WTC11 (cell line): Measurements from ENCODE around the gene PTPN3.

Experiments
- CBFB ChIP-seq: sonication (generic); formaldehyde crosslinking; IDR thresholded peaks from 2 replicates; pipeline ENCODE4 v1.8.1; 2022; ENCODE audit warnings: mild to moderate bottlenecking, low read depth, missing genetic modification reagents
- CREM ChIP-seq: sonication (generic); formaldehyde crosslinking; IDR thresholded peaks from 2 replicates; pipeline ENCODE4 v1.8.1; 2022; ENCODE audit warnings: mild to moderate bottlenecking, missing genetic modification reagents, moderate library complexity
- ESRRA ChIP-seq: sonication (generic); formaldehyde crosslinking; IDR thresholded peaks from 2 replicates; pipeline ENCODE4 v1.8.1; 2022; ENCODE audit warnings: mild to moderate bottlenecking, missing genetic modification reagents, borderline replicate concordance
- FOXP1 ChIP-seq: sonication (generic); formaldehyde crosslinking; IDR thresholded peaks from 2 replicates; pipeline ENCODE4 v1.8.0; 2022; ENCODE audit warnings: missing genetic modification reagents, mild to moderate bottlenecking, moderate library complexity, borderline replicate concordance
- NFE2L1 ChIP-seq: sonication (generic); formaldehyde crosslinking; IDR thresholded peaks from 2 replicates; pipeline ENCODE4 v1.8.1; 2023; ENCODE audit warnings: missing genetic modification reagents
- NR1H2 ChIP-seq: sonication (generic); formaldehyde crosslinking; IDR thresholded peaks from 2 replicates; pipeline ENCODE4 v1.9.0; 2021; ENCODE audit warnings: mild to moderate bottlenecking, moderate library complexity, missing genetic modification reagents
- NR2C2 ChIP-seq: sonication (generic); formaldehyde crosslinking; IDR thresholded peaks from 2 replicates; pipeline ENCODE4 v1.8.0; 2022; ENCODE audit warnings: mild to moderate bottlenecking, missing genetic modification reagents
- SP1 ChIP-seq: sonication (generic); formaldehyde crosslinking; conservative IDR thresholded peaks from 2 replicates; pipeline ENCODE4 v1.8.1; 2022; ENCODE audit warnings: missing genetic modification reagents
- TP53 ChIP-seq: sonication (generic); formaldehyde crosslinking; IDR thresholded peaks from 2 replicates; pipeline ENCODE4 v1.8.1; 2023; ENCODE audit warnings: mild to moderate bottlenecking, missing genetic modification reagents
- TF ChIP-seq, protein P1 (sequence below): fragments of 200-600 bp; IDR thresholded peaks from 2 replicates; pipeline ENCODE4 v1.8.0; 2022; ENCODE audit warnings: antibody characterized with exemption
- TF ChIP-seq, protein P2 (sequence below): sonication (generic); formaldehyde crosslinking; IDR thresholded peaks from 2 replicates; pipeline ENCODE4 v1.8.1; 2023; ENCODE audit warnings: mild to moderate bottlenecking, missing genetic modification reagents
- TF ChIP-seq, protein P3 (sequence below): sonication (generic); formaldehyde crosslinking; IDR thresholded peaks from 2 replicates; pipeline ENCODE4 v1.8.0; 2023; ENCODE audit warnings: missing genetic modification reagents
- TF ChIP-seq, protein P4 (sequence below): sonication (generic); formaldehyde crosslinking; IDR thresholded peaks from 2 replicates; pipeline ENCODE4 v1.8.1; 2023; ENCODE audit warnings: mild to moderate bottlenecking, missing genetic modification reagents
- TF ChIP-seq, protein P5 (sequence below): sonication (generic); formaldehyde crosslinking; IDR thresholded peaks from 2 replicates; pipeline ENCODE4 v1.8.1; 2022; ENCODE audit warnings: mild to moderate bottlenecking, missing genetic modification reagents, moderate library complexity, borderline replicate concordance

DNA sequence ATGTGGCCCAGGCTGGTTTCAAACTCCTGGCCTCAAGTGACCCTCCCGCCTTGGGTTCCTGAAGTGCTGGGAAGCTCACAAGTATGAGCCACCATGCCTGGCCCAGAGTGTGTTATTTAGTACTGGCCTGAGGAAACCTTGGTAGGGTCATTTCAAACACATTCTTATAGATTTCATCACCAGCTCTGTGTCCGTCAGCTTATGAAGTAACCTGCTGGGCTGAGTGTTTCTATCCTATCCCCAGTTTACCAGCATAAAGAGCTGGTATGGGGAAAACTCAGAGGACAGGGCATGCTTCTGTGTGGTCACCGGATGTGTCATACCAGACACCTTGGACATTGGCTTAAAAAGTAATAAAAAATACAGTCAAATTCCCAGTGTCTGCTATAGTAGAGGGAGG, 45.3 kb downstream of the PTPN3 start:
- TF ChIP-seq, protein P1, sequence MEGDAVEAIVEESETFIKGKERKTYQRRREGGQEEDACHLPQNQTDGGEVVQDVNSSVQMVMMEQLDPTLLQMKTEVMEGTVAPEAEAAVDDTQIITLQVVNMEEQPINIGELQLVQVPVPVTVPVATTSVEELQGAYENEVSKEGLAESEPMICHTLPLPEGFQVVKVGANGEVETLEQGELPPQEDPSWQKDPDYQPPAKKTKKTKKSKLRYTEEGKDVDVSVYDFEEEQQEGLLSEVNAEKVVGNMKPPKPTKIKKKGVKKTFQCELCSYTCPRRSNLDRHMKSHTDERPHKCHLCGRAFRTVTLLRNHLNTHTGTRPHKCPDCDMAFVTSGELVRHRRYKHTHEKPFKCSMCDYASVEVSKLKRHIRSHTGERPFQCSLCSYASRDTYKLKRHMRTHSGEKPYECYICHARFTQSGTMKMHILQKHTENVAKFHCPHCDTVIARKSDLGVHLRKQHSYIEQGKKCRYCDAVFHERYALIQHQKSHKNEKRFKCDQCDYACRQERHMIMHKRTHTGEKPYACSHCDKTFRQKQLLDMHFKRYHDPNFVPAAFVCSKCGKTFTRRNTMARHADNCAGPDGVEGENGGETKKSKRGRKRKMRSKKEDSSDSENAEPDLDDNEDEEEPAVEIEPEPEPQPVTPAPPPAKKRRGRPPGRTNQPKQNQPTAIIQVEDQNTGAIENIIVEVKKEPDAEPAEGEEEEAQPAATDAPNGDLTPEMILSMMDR, result no peak
- no peak for TF ChIP-seq SP1 (CRISPR knock-in tag)
- TF ChIP-seq, protein P2, sequence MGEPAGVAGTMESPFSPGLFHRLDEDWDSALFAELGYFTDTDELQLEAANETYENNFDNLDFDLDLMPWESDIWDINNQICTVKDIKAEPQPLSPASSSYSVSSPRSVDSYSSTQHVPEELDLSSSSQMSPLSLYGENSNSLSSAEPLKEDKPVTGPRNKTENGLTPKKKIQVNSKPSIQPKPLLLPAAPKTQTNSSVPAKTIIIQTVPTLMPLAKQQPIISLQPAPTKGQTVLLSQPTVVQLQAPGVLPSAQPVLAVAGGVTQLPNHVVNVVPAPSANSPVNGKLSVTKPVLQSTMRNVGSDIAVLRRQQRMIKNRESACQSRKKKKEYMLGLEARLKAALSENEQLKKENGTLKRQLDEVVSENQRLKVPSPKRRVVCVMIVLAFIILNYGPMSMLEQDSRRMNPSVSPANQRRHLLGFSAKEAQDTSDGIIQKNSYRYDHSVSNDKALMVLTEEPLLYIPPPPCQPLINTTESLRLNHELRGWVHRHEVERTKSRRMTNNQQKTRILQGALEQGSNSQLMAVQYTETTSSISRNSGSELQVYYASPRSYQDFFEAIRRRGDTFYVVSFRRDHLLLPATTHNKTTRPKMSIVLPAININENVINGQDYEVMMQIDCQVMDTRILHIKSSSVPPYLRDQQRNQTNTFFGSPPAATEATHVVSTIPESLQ (CRISPR knock-in tag), result no peak
- TF ChIP-seq FOXP1, result no peak
- TF ChIP-seq, protein P3, sequence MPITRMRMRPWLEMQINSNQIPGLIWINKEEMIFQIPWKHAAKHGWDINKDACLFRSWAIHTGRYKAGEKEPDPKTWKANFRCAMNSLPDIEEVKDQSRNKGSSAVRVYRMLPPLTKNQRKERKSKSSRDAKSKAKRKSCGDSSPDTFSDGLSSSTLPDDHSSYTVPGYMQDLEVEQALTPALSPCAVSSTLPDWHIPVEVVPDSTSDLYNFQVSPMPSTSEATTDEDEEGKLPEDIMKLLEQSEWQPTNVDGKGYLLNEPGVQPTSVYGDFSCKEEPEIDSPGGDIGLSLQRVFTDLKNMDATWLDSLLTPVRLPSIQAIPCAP (CRISPR knock-in tag), result no peak
- TF ChIP-seq, protein P4, sequence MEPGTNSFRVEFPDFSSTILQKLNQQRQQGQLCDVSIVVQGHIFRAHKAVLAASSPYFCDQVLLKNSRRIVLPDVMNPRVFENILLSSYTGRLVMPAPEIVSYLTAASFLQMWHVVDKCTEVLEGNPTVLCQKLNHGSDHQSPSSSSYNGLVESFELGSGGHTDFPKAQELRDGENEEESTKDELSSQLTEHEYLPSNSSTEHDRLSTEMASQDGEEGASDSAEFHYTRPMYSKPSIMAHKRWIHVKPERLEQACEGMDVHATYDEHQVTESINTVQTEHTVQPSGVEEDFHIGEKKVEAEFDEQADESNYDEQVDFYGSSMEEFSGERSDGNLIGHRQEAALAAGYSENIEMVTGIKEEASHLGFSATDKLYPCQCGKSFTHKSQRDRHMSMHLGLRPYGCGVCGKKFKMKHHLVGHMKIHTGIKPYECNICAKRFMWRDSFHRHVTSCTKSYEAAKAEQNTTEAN (CRISPR knock-in tag), result no peak
- no peak for TF ChIP-seq NR2C2 (CRISPR knock-in tag)
- TF ChIP-seq, protein P5, sequence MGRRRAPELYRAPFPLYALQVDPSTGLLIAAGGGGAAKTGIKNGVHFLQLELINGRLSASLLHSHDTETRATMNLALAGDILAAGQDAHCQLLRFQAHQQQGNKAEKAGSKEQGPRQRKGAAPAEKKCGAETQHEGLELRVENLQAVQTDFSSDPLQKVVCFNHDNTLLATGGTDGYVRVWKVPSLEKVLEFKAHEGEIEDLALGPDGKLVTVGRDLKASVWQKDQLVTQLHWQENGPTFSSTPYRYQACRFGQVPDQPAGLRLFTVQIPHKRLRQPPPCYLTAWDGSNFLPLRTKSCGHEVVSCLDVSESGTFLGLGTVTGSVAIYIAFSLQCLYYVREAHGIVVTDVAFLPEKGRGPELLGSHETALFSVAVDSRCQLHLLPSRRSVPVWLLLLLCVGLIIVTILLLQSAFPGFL (CRISPR knock-in tag), result no peak
- TF ChIP-seq CREM (CRISPR knock-in tag), result no peak
- TF ChIP-seq CBFB (CRISPR knock-in tag), result no peak
- TF ChIP-seq NR1H2 (CRISPR knock-in tag), result no peak
- no peak for TF ChIP-seq ESRRA (CRISPR knock-in tag)
- no peak for TF ChIP-seq NFE2L1 (CRISPR knock-in tag)
- TF ChIP-seq TP53 (CRISPR knock-in tag), result no peak
